Measurements from ENCODE around the gene KCNK17. TPM values are rescaled to one million over a fixed set of nuclear protein-coding genes. Genes with fewer than 3 reads are reported as not detected.

Gene KCNK17
- total RNA-seq, 1 donor from 2014 or later: not detected

- TF ChIP-seq CTCF (IDR thresholded peaks at IDR 0.05): no peak
- Mint-ChIP-seq H3K9me3 (ENCODE audit: unreplicated experiment) (no peaks in the 10 kb centered on the region), H3K4me1 (ENCODE audit: unreplicated experiment) (no peaks in the 10 kb centered on the region), H3K4me3 (ENCODE audit: unreplicated experiment) (no peak overlapping the region), H3K27me3 (ENCODE audit: unreplicated experiment) (peaks cover 9% of the 10 kb centered on the region), H3K27ac (ENCODE audit: unreplicated experiment) (no peak overlapping the region), H3K36me3 (ENCODE audit: unreplicated experiment) (no peaks in the 10 kb centered on the region)
- no peak for DNase-seq (ENCODE audit: extremely low spot score, unreplicated experiment)
Measured at GRCh38 chr6:39279539-39279938, 34.7 kb downstream of the KCNK17 start.

- Mint-ChIP-seq H3K4me3 (ENCODE audit: unreplicated experiment) (no peak overlapping the region), H3K27ac (ENCODE audit: unreplicated experiment) (no peak overlapping the region), H3K27me3 (ENCODE audit: unreplicated experiment) (peaks cover 5% of the 10 kb centered on the region), H3K9me3 (ENCODE audit: unreplicated experiment) (no peaks in the 10 kb centered on the region), H3K36me3 (ENCODE audit: unreplicated experiment) (no peaks in the 10 kb centered on the region), H3K4me1 (ENCODE audit: unreplicated experiment) (no peaks in the 10 kb centered on the region)
- TF ChIP-seq CTCF (IDR thresholded peaks at IDR 0.05): no peak
- DNase-seq (ENCODE audit: extremely low spot score, unreplicated experiment): no peak
Measured at GRCh38 chr6:39276379-39276995, 37.7 kb downstream of the KCNK17 start.

GRCh38 chr6:39274903-39275302, 39.3 kb downstream of the KCNK17 start:
- H3K4me3 Mint-ChIP-seq (ENCODE audit: unreplicated experiment): no peak overlapping the region
- no peak for TF ChIP-seq CTCF (IDR thresholded peaks at IDR 0.05)
- no peak for DNase-seq (ENCODE audit: extremely low spot score, unreplicated experiment)
- H3K4me1 Mint-ChIP-seq (ENCODE audit: unreplicated experiment): no peaks in the 10 kb centered on the region
- no peak overlapping the region for H3K27ac Mint-ChIP-seq (ENCODE audit: unreplicated experiment)
- H3K9me3 Mint-ChIP-seq (ENCODE audit: unreplicated experiment): no peaks in the 10 kb centered on the region
- H3K36me3 Mint-ChIP-seq (ENCODE audit: unreplicated experiment): no peaks in the 10 kb centered on the region
- peaks cover 5% of the 10 kb centered on the region for H3K27me3 Mint-ChIP-seq (ENCODE audit: unreplicated experiment)

- no peak for TF ChIP-seq CTCF (IDR thresholded peaks at IDR 0.05)
- Mint-ChIP-seq H3K27ac (ENCODE audit: unreplicated experiment) (no peak overlapping the region), H3K27me3 (ENCODE audit: unreplicated experiment) (peaks cover 5% of the 10 kb centered on the region), H3K36me3 (ENCODE audit: unreplicated experiment) (no peaks in the 10 kb centered on the region), H3K4me1 (ENCODE audit: unreplicated experiment) (no peaks in the 10 kb centered on the region), H3K4me3 (ENCODE audit: unreplicated experiment) (no peak overlapping the region), H3K9me3 (ENCODE audit: unreplicated experiment) (no peaks in the 10 kb centered on the region)
- no peak for DNase-seq (ENCODE audit: extremely low spot score, unreplicated experiment)
Measured at GRCh38 chr6:39274471-39274870, 39.7 kb downstream of the KCNK17 start.

- H3K27me3 Mint-ChIP-seq (ENCODE audit: unreplicated experiment): peaks cover 5% of the 10 kb centered on the region
- H3K9me3 Mint-ChIP-seq (ENCODE audit: unreplicated experiment): no peaks in the 10 kb centered on the region
- no peak overlapping the region for H3K27ac Mint-ChIP-seq (ENCODE audit: unreplicated experiment)
- H3K4me1 Mint-ChIP-seq (ENCODE audit: unreplicated experiment): no peaks in the 10 kb centered on the region
- H3K4me3 Mint-ChIP-seq (ENCODE audit: unreplicated experiment): no peak overlapping the region
- DNase-seq (ENCODE audit: extremely low spot score, unreplicated experiment): no peak
- TF ChIP-seq CTCF (IDR thresholded peaks at IDR 0.05): no peak
- no peaks in the 10 kb centered on the region for H3K36me3 Mint-ChIP-seq (ENCODE audit: unreplicated experiment)
Measured at GRCh38 chr6:39273406-39273821, 40.8 kb downstream of the KCNK17 start.

All from osteocyte (in vitro differentiated cells).